Esophagus muscularis mucosa (tissue), 4 donors: ENCODE data around the gene TRMT44. TPM values are rescaled to one million over a fixed set of nuclear protein-coding genes. Genes with fewer than 3 reads are reported as not detected.

Source experiments
- DNase-seq: peaks from one replicate; pipeline ENCODE4 v3.0.0-alpha.2; 2017; ENCODE audit errors: extremely low spot score
- H3K27ac ChIP-seq, 4 donors: fragments of 200-600 bp; sonication (generic); replicated peaks in 1 of 4; 1 replicate in 3 of 4; 2 replicates in 1 of 4; pipeline ENCODE4 v1.5.1; 2016 to 2019; ENCODE audit warnings: mild to moderate bottlenecking in 1 of 4
- H3K27me3 ChIP-seq, 4 donors: fragments of 200-600 bp; sonication (generic); one replicate each; pipeline versions ENCODE4 v1.5.1 to v1.6.0; 2016 to 2019
- H3K36me3 ChIP-seq, 4 donors: fragments of 200-600 bp; sonication (generic); one replicate each; pipeline ENCODE4 v1.5.1; 2016 to 2019
- H3K4me1 ChIP-seq, 4 donors: fragments of 200-600 bp; sonication (generic); one replicate each; pipeline ENCODE4 v1.5.1; 2016 to 2019
- H3K4me3 ChIP-seq, 4 donors: fragments of 200-600 bp; sonication (generic); 1 replicate in 2 of 4; 2 replicates in 2 of 4; pipeline ENCODE4 v1.5.1; 2016 to 2019; ENCODE audit warnings: mild to moderate bottlenecking in 4 of 4, moderate library complexity in 1 of 4
- H3K9me3 ChIP-seq, 4 donors: fragments of 200-600 bp; sonication (generic); 1 replicate in 3 of 4; 2 replicates in 1 of 4; pipeline ENCODE4 v1.5.1; 2016 to 2019
- EP300 ChIP-seq: sonication (generic); formaldehyde crosslinking; IDR thresholded peaks from one replicate; pipeline ENCODE4 v1.6.1; 2017; ENCODE audit warnings: antibody characterized with exemption
- POLR2A ChIP-seq: fragments of 450-650 bp; IDR thresholded peaks from one replicate; pipeline ENCODE4 v1.6.1; 2017; ENCODE audit warnings: antibody characterized with exemption, moderate library complexity, mild to moderate bottlenecking, low read depth
- POLR2AphosphoS5 ChIP-seq, 2 donors: sonication (generic); formaldehyde crosslinking; IDR thresholded peaks; one replicate each; pipeline ENCODE4 v1.6.1; 2017; ENCODE audit warnings: antibody characterized with exemption in 2 of 2
- WGBS: methylation state at CpG from one replicate; pipeline ENCODE4 v1.1.5; 2018; 5-methylcytosine and 5-hydroxymethylcytosine counted together
- intact Hi-C: fragments of 100-400 bp; cut with DNase I; formaldehyde crosslinking; loops from one replicate; pipeline ENCODE4 v1.15.1; 2023
- total RNA-seq, 4 donors: library from RNA; depleted of rRNA; stranded (reverse); fragments of >200 nt; gene quantifications; one replicate each; pipeline versions ENCODE4 v1.1.0 to v1.2.1, GENCODE V29; 2016
- TF ChIP-seq, protein P1 (sequence below), 3 experiments: fragments of 200-600 bp in 2 of 3; fragments of 450-650 bp in 1 of 3; sonication (generic) in 2 of 3; IDR thresholded peaks; one replicate each; pipeline ENCODE4 v1.5.1; 2017 to 2019; ENCODE audit warnings: antibody characterized with exemption in 3 of 3, mild to moderate bottlenecking in 2 of 3, moderate library complexity in 1 of 3

The TRMT44 gene
- total RNA-seq, 4 donors from 2014 or later: 14.6 to 21.6 (median 19.4) TPM

DNA sequence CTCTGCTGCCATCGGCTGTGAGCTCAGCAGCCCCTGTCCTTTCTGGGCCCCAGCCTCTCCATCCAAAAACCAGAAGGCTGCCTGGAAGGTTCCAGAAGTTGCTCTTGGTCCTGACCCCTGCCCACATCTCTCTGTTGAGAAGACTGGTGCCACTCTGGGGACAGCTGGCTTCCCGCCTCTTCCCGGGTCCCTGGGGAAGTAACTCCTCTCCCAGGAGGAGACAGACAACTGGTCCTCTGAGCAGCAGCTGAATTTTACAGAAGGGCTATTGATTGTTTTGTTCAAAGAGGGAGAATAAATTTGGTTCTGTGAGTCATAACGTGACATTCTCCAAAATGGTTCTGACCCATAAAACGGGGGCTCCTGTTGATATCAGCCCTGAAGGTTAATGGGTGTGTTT is 61.2 kb downstream of the TRMT44 start:
- H3K4me3 ChIP-seq: no peak overlapping the region
- WGBS: 86% methylated on average over 5 of the region's 5 CpGs
- intact Hi-C loops: no loop called here
- no peak for DNase-seq
- no peaks in the 10 kb centered on the region for H3K9me3 ChIP-seq
- H3K27ac ChIP-seq: no peak overlapping the region
- no peak for TF ChIP-seq POLR2AphosphoS5 (IDR thresholded peaks at IDR 0.05)
- TF ChIP-seq, protein P1, sequence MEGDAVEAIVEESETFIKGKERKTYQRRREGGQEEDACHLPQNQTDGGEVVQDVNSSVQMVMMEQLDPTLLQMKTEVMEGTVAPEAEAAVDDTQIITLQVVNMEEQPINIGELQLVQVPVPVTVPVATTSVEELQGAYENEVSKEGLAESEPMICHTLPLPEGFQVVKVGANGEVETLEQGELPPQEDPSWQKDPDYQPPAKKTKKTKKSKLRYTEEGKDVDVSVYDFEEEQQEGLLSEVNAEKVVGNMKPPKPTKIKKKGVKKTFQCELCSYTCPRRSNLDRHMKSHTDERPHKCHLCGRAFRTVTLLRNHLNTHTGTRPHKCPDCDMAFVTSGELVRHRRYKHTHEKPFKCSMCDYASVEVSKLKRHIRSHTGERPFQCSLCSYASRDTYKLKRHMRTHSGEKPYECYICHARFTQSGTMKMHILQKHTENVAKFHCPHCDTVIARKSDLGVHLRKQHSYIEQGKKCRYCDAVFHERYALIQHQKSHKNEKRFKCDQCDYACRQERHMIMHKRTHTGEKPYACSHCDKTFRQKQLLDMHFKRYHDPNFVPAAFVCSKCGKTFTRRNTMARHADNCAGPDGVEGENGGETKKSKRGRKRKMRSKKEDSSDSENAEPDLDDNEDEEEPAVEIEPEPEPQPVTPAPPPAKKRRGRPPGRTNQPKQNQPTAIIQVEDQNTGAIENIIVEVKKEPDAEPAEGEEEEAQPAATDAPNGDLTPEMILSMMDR (IDR thresholded peaks at IDR 0.05): no peak
- no peak for TF ChIP-seq POLR2A
- no peak for TF ChIP-seq EP300
- H3K27me3 ChIP-seq: peaks cover 0 to 24% (median 0%) of the 10 kb centered on the region in 4 donors
- H3K4me1 ChIP-seq: peaks cover 28 to 39% (median 34%) of the 10 kb centered on the region in 4 donors
- H3K36me3 ChIP-seq: no peaks in the 10 kb centered on the region

DNA sequence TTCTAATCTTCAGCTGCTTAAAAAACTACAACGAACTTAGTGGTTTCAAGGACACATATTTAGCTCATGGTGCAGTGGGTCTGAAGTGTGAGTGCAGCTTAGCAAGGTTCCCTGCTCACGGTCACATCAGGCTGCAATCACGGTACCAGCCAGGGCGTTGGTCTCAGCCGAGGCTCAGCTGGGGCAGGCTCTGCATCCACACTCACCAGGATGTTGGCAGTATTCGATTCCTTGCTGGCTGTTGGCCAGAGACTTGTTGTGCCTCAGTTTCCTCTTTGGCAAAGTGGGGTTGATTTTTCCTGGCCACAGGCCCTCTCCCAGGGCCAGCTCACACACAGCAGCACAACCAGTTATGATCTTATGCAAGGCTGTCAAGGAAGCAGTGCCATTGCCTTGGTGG is 61.8 kb downstream of the TRMT44 start:
- peaks cover 0 to 24% (median 0%) of the 10 kb centered on the region in 4 donors for H3K27me3 ChIP-seq
- no peak overlapping the region for H3K4me3 ChIP-seq
- H3K27ac ChIP-seq: no peak overlapping the region
- 97% methylated on average over 5 of the region's 6 CpGs for WGBS
- no peaks in the 10 kb centered on the region for H3K36me3 ChIP-seq
- H3K4me1 ChIP-seq: peaks cover 34 to 44% (median 40%) of the 10 kb centered on the region in 4 donors
- TF ChIP-seq, protein P1 (IDR thresholded peaks at IDR 0.05): no peak
- TF ChIP-seq POLR2A (no peak), POLR2AphosphoS5 (IDR thresholded peaks at IDR 0.05) (no peak), EP300 (no peak)
- intact Hi-C loops: no loop called here
- H3K9me3 ChIP-seq: no peaks in the 10 kb centered on the region
- no peak for DNase-seq

DNA sequence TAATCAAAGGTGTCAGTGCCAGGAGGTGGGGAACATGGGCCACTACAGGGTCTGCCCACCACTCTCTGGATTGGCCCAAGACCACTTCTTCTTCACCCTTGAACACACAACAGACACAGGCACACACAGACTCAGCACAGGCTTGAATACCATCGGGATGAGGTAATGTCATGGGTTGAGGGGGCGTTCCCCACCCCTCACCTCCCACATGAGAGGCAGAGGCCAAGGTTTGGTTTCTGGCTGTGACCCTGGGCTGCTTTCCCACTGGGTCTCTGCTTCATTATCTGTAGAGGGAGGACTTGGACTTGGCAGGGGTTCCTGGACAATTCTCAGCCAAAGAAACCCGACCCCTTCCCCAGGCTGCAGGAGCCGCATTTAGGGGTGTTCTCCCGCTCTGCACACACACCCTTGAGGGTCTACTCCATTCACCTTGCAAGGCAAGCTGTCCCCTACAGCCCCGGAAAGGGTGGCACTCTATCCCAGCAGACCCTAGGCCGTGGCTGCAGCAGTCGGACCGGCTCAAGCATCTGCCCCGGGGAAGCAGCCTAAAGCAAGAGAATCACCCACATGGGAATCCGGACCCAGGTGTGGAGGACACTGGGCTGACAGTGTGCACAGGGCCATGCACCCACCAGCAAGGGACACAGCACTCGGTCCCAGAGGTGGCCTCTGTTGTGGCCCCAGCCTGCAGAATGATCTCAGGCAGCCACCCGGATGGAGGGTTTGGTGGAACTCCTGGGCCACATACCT is 62.4 kb downstream of the TRMT44 start:
- no peak for DNase-seq
- H3K27me3 ChIP-seq: peaks cover 0 to 24% (median 0%) of the 10 kb centered on the region in 4 donors
- H3K4me1 ChIP-seq: peaks cover 38 to 51% (median 44%) of the 10 kb centered on the region in 4 donors
- H3K4me3 ChIP-seq: no peak overlapping the region
- no peaks in the 10 kb centered on the region for H3K36me3 ChIP-seq
- intact Hi-C loops: no loop called here
- TF ChIP-seq, protein P1 (IDR thresholded peaks at IDR 0.05): no peak
- no peak for TF ChIP-seq EP300
- no peak for TF ChIP-seq POLR2A
- TF ChIP-seq POLR2AphosphoS5 (IDR thresholded peaks at IDR 0.05): no peak
- 86% methylated on average over 9 of the region's 13 CpGs for WGBS
- H3K27ac ChIP-seq: no peak overlapping the region
- no peaks in the 10 kb centered on the region for H3K9me3 ChIP-seq

DNA sequence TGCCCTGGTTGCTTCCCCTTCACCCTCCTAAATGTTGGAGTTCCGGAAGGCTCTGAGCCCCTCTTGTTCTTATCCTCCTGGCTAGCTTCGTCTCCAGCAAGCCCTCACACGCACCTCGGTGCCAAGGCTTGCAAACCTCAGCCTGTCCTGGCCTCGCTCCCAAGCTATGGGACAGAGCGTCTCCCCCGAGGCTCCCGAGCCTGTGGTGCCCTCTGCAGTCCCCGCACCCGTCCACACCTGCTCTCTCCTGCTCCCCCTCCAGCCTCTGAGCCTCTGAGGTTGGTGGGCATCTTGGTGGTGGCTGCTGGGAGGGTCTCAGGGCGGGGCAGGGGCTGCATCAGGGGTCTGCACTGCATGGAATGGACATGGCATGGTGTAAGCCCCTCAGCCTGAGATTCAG is 63.2 kb downstream of the TRMT44 start:
- TF ChIP-seq POLR2AphosphoS5 (IDR thresholded peaks at IDR 0.05): no peak
- TF ChIP-seq POLR2A: no peak
- TF ChIP-seq EP300: no peak
- TF ChIP-seq, protein P1 (IDR thresholded peaks at IDR 0.05): no peak
- no peaks in the 10 kb centered on the region for H3K9me3 ChIP-seq
- 78% methylated on average over 11 of the region's 11 CpGs for WGBS
- H3K4me3 ChIP-seq: no peak overlapping the region
- intact Hi-C loops: no loop called here
- H3K27ac ChIP-seq: no peak overlapping the region
- H3K36me3 ChIP-seq: no peaks in the 10 kb centered on the region
- H3K27me3 ChIP-seq: peaks cover 0 to 22% (median 0%) of the 10 kb centered on the region in 4 donors
- no peak for DNase-seq
- peaks cover 38 to 51% (median 44%) of the 10 kb centered on the region in 4 donors for H3K4me1 ChIP-seq
